WI38 (cell line): ENCODE measurements around the gene C12orf57.

Experiments used
- H3K4me3 ChIP-seq: 2 replicates; pipeline ENCODE4 v1.5.1; 2011; ENCODE audit warnings: low read depth, mild to moderate bottlenecking, control low read depth, low read length
- CTCF ChIP-seq: IDR thresholded peaks from 2 replicates; pipeline ENCODE4 v1.5.1; 2012; ENCODE audit warnings: low read depth, mild to moderate bottlenecking, control low read depth, low read length

C12orf57 gene

GRCh38 chr12:6936194-6936635, 7.6 kb upstream of the C12orf57 start:
- H3K4me3 ChIP-seq: no peak overlapping the region
- no peak for TF ChIP-seq CTCF

GRCh38 chr12:6936636-6937480, 7.0 kb upstream of the C12orf57 start:
- TF ChIP-seq CTCF: no peak

DNA sequence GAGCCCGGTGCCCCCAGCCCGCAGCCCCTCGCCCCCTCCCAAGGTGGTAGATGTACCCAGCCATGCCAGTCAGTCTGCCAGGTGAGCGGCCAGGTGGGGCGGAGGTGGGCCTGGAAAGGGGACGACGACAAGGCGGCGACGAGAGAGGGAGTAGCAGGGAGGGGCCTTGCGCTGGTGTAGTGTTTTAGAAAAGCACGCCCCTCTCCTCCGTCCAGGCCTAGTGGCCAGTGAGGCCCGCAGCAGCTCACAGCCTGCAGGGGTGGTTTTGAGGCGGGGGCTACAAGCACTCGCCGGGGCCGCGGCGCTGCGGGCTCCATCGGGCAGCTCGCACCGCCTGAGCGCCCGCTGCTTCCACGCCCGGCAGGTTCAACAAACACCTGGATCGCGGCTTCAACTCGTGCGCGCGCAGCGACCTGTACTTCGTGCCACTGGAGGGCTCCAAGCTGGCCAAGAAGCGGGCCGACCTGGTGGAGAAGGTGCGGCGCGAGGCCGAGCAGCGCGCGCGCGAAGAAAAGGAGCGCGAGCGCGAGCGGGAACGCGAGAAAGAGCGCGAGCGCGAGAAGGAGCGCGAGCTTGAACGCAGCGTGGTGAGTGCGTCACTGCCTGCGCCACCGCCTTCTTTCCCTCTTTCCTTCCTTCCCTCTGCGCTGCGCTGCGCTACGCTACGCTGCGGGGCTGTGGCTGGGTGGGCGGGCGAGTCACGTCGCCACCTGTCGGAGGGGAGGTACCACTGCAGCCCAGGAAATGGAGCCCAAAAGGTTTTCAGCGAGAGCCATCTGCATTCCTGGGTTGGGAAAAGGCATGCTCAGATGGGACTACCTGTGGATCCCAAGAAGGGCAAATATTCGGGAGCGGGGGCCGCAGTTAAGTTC, 6.1 kb upstream of the C12orf57 start:
- peak; percentile 84 for TF ChIP-seq CTCF
- H3K4me3 ChIP-seq: peak overlapping the region; percentile 58

More at GRCh38 chr12:6936636-6937480, 7.0 kb upstream of the C12orf57 start:
- peak overlapping the region; percentile 58; the same call in 1 of the 2 replicates for H3K4me3 ChIP-seq

DNA sequence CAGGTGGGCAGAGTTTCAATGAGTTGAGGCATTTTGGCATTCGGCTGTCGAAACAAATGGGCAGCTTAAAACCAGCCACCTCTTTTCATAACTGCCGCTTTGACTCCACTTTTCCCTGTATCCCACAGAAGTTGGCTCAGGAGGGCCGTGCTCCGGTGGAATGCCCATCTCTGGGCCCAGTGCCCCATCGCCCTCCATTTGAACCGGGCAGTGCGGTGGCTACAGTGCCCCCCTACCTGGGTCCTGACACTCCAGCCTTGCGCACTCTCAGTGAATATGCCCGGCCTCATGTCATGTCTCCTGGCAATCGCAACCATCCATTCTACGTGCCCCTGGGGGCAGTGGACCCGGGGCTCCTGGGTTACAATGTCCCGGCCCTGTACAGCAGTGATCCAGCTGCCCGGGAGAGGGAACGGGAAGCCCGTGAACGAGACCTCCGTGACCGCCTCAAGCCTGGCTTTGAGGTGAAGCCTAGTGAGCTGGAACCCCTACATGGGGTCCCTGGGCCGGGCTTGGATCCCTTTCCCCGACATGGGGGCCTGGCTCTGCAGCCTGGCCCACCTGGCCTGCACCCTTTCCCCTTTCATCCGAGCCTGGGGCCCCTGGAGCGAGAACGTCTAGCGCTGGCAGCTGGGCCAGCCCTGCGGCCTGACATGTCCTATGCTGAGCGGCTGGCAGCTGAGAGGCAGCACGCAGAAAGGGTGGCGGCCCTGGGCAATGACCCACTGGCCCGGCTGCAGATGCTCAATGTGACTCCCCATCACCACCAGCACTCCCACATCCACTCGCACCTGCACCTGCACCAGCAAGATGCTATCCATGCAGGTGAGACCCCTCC, 5.2 kb upstream of the C12orf57 start:
- TF ChIP-seq CTCF: no peak
- peak overlapping the region; percentile 58 for H3K4me3 ChIP-seq

DNA sequence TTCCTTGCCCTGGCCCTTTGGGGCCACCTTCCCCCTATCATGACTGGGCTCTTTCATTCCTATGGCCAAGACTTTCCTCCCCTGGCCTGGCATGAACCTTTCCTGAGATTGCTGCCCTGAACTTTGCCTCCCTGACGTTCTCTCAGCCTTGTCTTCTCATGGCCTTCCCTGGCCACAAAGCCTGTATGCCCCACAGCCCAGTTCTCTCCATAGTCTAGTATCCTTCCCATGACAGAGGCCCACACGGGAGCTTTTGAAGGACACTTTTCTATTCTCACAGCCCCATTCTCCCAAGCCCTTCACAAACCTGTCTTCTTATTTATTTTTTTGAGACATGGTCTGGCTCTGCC, 4.7 kb upstream of the C12orf57 start:
- H3K4me3 ChIP-seq: no peak overlapping the region
- TF ChIP-seq CTCF: no peak

DNA sequence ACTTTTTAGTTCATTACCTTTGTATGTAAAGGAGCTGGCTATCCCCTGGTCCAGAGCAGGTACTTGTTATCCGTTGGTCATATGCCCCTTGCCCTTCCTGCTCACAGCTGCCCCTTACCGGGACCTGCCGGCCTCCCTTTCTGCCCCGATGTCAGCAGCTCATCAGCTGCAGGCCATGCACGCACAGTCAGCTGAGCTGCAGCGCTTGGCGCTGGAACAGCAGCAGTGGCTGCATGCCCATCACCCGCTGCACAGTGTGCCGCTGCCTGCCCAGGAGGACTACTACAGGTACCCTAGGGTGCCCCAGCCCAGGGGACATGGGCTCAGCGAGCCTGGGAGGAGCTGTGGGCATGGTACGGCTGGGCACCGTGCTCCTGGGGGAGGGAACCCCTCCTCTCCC, 2.6 kb upstream of the C12orf57 start:
- no peak for TF ChIP-seq CTCF
- H3K4me3 ChIP-seq: no peak overlapping the region
